H9 (cell line): ENCODE results near the gene ANKRD40. TPM values are rescaled to one million over a fixed set of nuclear protein-coding genes. Genes with fewer than 3 reads are reported as not detected.
A peak's percentile ranks its signal among the peaks of the same experiment; 100 is the strongest.

Experiments
- DNase-seq: peaks from one replicate; pipeline ENCODE4 v3.0.0-alpha.2; 2017
- H2AFZ ChIP-seq: one replicate; pipeline ENCODE4 v1.6.1; 2013; ENCODE audit warnings: mild to moderate bottlenecking, low read length, control low read depth, moderate library complexity
- H2AK5ac ChIP-seq: 2 replicates; pipeline ENCODE4 v1.6.1; 2013; ENCODE audit warnings: low read length, control low read depth, mixed read lengths; ENCODE audit not compliant: insufficient read length
- H2BK120ac ChIP-seq: one replicate; pipeline ENCODE4 v1.6.1; 2013; ENCODE audit warnings: low read depth, mild to moderate bottlenecking, low read length, control low read depth, inconsistent platforms; ENCODE audit not compliant: poor library complexity, severe bottlenecking
- H2BK12ac ChIP-seq: 2 replicates; pipeline ENCODE4 v1.6.1; 2013; ENCODE audit warnings: low read length, control low read depth, mixed read lengths, low read depth; ENCODE audit not compliant: insufficient read length
- H2BK15ac ChIP-seq: 2 replicates; pipeline ENCODE4 v1.6.1; 2013; ENCODE audit warnings: low read depth, low read length, control low read depth
- H2BK20ac ChIP-seq: one replicate; pipeline ENCODE4 v1.6.1; 2013; ENCODE audit warnings: low read depth, mild to moderate bottlenecking, low read length, control low read depth, inconsistent platforms; ENCODE audit not compliant: poor library complexity, severe bottlenecking
- H2BK5ac ChIP-seq: 2 replicates; pipeline ENCODE4 v1.6.1; 2013; ENCODE audit warnings: low read length, control low read depth, mixed read lengths; ENCODE audit not compliant: insufficient read length
- H3K14ac ChIP-seq: 2 replicates; pipeline ENCODE4 v1.6.1; 2013; ENCODE audit warnings: low read length, control low read depth; ENCODE audit not compliant: insufficient read depth
- H3K18ac ChIP-seq: 2 replicates; pipeline ENCODE4 v1.6.1; 2013; ENCODE audit warnings: low read depth, mild to moderate bottlenecking, mixed read lengths, low read length, control low read depth; ENCODE audit not compliant: insufficient read length
- H3K23ac ChIP-seq: 2 replicates; pipeline ENCODE4 v1.6.1; 2013; ENCODE audit warnings: low read length, control low read depth, mixed read lengths, low read depth; ENCODE audit not compliant: insufficient read length
- H3K23me2 ChIP-seq: 2 replicates; pipeline ENCODE4 v1.6.1; 2013; ENCODE audit warnings: low read depth, mild to moderate bottlenecking, mixed read lengths, low read length, control low read depth; ENCODE audit not compliant: insufficient read length, poor library complexity, severe bottlenecking
- H3K27ac ChIP-seq: 2 replicates; pipeline ENCODE4 v1.5.1; 2013; ENCODE audit warnings: low read length, control low read depth, mixed read lengths, low read depth; ENCODE audit not compliant: insufficient read length
- H3K27me3 ChIP-seq: 2 replicates; pipeline ENCODE4 v1.6.1; 2013; ENCODE audit warnings: low read length, control low read depth, inconsistent platforms; ENCODE audit not compliant: insufficient read depth
- H3K4ac ChIP-seq: 2 replicates; pipeline ENCODE4 v1.6.1; 2013; ENCODE audit warnings: low read depth, mild to moderate bottlenecking, control low read depth, inconsistent platforms, low read length, moderate library complexity
- H3K4me1 ChIP-seq: 2 replicates; pipeline ENCODE4 v1.6.1; 2013; ENCODE audit warnings: low read length, control low read depth, inconsistent platforms; ENCODE audit not compliant: insufficient read depth
- H3K4me2 ChIP-seq: 2 replicates; pipeline ENCODE4 v1.6.1; 2013; ENCODE audit warnings: low read length, control low read depth, mixed read lengths; ENCODE audit not compliant: insufficient read length, insufficient read depth
- H3K56ac ChIP-seq: 2 replicates; pipeline ENCODE4 v1.6.1; 2013; ENCODE audit warnings: low read depth, mild to moderate bottlenecking, mixed read lengths, low read length, control low read depth; ENCODE audit not compliant: insufficient read length
- H3K79me1 ChIP-seq: 2 replicates; pipeline ENCODE4 v1.6.1; 2013; ENCODE audit warnings: low read depth, mild to moderate bottlenecking, moderate library complexity, low read length, control low read depth, inconsistent platforms; ENCODE audit not compliant: insufficient read depth, poor library complexity, severe bottlenecking
- H3K79me2 ChIP-seq: 2 replicates; pipeline ENCODE4 v1.6.1; 2013; ENCODE audit warnings: low read length, control low read depth, inconsistent platforms; ENCODE audit not compliant: insufficient read depth
- H3K9ac ChIP-seq: 2 replicates; pipeline ENCODE4 v1.6.1; 2013; ENCODE audit warnings: low read length, control low read depth, mixed read lengths; ENCODE audit not compliant: insufficient read length; ENCODE audit errors: extremely low read depth
- H3K9me3 ChIP-seq: one replicate; pipeline ENCODE4 v1.6.1; 2013; ENCODE audit warnings: low read depth, low read length, inconsistent platforms; ENCODE audit not compliant: control insufficient read depth
- H3T11ph ChIP-seq: one replicate; pipeline ENCODE4 v1.6.1; 2013; ENCODE audit warnings: mild to moderate bottlenecking, low read length, control low read depth, inconsistent platforms
- H4K20me1 ChIP-seq: one replicate; pipeline ENCODE4 v1.6.1; 2013; ENCODE audit not compliant: control insufficient read depth, insufficient read length, insufficient read depth
- H4K5ac ChIP-seq: 2 replicates; pipeline ENCODE4 v1.6.1; 2013; ENCODE audit warnings: low read depth, mild to moderate bottlenecking, mixed read lengths, low read length, control low read depth; ENCODE audit not compliant: insufficient read length
- H4K8ac ChIP-seq: replicated peaks from 2 replicates; pipeline ENCODE4 v1.6.1; 2013; ENCODE audit warnings: low read length, control low read depth, mixed read lengths, low read depth; ENCODE audit not compliant: insufficient read length
- H4K91ac ChIP-seq: 2 replicates; pipeline ENCODE4 v1.6.1; 2013; ENCODE audit warnings: low read depth, mild to moderate bottlenecking, moderate library complexity, mixed read lengths, low read length, control low read depth; ENCODE audit not compliant: insufficient read length
- H3K27ac Mint-ChIP-seq, 3 experiments: 2 replicates in 2 of 3; 3 replicates in 1 of 3; pipeline ENCODE4 v1.8.0; 2020 to 2021; ENCODE audit warnings: mixed read lengths in 3 of 3, mild to moderate bottlenecking in 1 of 3, moderate library complexity in 1 of 3
- H3K27me3 Mint-ChIP-seq: 2 replicates; pipeline ENCODE4 v1.8.0; 2021; ENCODE audit warnings: low read depth, mild to moderate bottlenecking, moderate library complexity, mixed read lengths
- H3K36me3 Mint-ChIP-seq, 3 experiments: 2 replicates in 2 of 3; 3 replicates in 1 of 3; pipeline ENCODE4 v1.8.0; 2020 to 2021; ENCODE audit warnings: low read depth in 3 of 3, mixed read lengths in 3 of 3; ENCODE audit not compliant: insufficient read depth in 1 of 3
- H3K4me1 Mint-ChIP-seq, 2 experiments: 2 replicates each; pipeline ENCODE4 v1.8.0; 2020; ENCODE audit warnings: mixed read lengths in 2 of 2
- H3K4me3 Mint-ChIP-seq, 2 experiments: 2 replicates in 1 of 2; 3 replicates in 1 of 2; pipeline ENCODE4 v1.8.0; 2020 to 2021; ENCODE audit warnings: mild to moderate bottlenecking in 2 of 2, mixed read lengths in 2 of 2, moderate library complexity in 1 of 2
- H3K9me3 Mint-ChIP-seq, 2 experiments: 2 replicates in 1 of 2; 3 replicates in 1 of 2; pipeline ENCODE4 v1.8.0; 2020; ENCODE audit warnings: mild to moderate bottlenecking in 2 of 2, mixed read lengths in 2 of 2, moderate library complexity in 1 of 2
- WGBS: extraction: QIAGEN DNeasy Blood & Tissue Kit; methylation state at CpG from one replicate; pipeline ENCODE4 v1.1.7; 2013; ENCODE audit warnings: missing lambda C conversion rate, low lambda C conversion rate, mixed read lengths; ENCODE audit not compliant: insufficient read length; ENCODE audit errors: extremely low coverage; 5-methylcytosine and 5-hydroxymethylcytosine counted together
- total RNA-seq: library from RNA; stranded (reverse); gene quantifications from 2 replicates; pipeline ENCODE4 v1.2.1, GENCODE V29; 2021
- TF ChIP-seq, protein P1 (sequence below): fragments of 200-600 bp; sonication (generic); conservative IDR thresholded peaks from 3 replicates; pipeline ENCODE4 v1.8.0; 2021; ENCODE audit warnings: antibody characterized with exemption, mild to moderate bottlenecking

Gene ANKRD40
- total RNA-seq, 1 experiment from 2014 or later, result 54.3 TPM

DNA sequence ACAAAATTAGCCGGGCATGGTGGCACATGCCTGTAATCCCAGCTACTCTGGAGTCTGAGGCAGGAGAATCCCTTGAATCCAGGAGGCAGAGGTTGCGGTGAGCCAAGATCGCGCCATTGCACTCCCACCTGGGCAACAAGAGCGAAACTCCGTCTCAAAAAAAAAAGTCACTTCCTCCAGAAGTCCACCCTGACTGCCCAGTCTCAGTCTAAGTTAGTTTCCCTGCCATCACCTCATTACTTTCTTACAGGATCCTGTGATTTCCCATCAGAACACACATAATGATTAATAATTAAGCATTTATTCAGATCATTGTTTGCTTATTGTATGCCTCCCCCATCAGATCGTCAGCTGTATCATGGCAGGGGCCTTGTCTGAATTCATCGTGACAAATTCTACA, 41.4 kb downstream of the ANKRD40 start:
- Histone ChIP-seq H2BK15ac (no peak overlapping the region), H3K4ac (no peak overlapping the region), H3K79me2 (no peaks in the 10 kb centered on the region), H4K20me1 (no peaks in the 10 kb centered on the region), H3K27ac (no peak overlapping the region), H3K4me2 (no peak overlapping the region), H2BK5ac (no peak overlapping the region), H2BK12ac (no peak overlapping the region), H2AK5ac (no peak overlapping the region), H4K8ac (no peak overlapping the region), H2AFZ (no peak overlapping the region), H3K9me3 (no peaks in the 10 kb centered on the region), H4K91ac (no peak overlapping the region), H3K27me3 (no peaks in the 10 kb centered on the region), H4K5ac (no peak overlapping the region), H3K23me2 (no peaks in the 10 kb centered on the region), H3K23ac (no peak overlapping the region), H2BK120ac (no peak overlapping the region), H2BK20ac (no peak overlapping the region), H3K9ac (no peak overlapping the region), H3K14ac (no peak overlapping the region), H3K56ac (no peak overlapping the region), H3K4me1 (peaks cover 6% of the 10 kb centered on the region; the same call in 1 of the 2 replicates), H3K79me1 (no peaks in the 10 kb centered on the region), H3K18ac (no peak overlapping the region), H3T11ph (no peak overlapping the region)
- TF ChIP-seq, protein P1, sequence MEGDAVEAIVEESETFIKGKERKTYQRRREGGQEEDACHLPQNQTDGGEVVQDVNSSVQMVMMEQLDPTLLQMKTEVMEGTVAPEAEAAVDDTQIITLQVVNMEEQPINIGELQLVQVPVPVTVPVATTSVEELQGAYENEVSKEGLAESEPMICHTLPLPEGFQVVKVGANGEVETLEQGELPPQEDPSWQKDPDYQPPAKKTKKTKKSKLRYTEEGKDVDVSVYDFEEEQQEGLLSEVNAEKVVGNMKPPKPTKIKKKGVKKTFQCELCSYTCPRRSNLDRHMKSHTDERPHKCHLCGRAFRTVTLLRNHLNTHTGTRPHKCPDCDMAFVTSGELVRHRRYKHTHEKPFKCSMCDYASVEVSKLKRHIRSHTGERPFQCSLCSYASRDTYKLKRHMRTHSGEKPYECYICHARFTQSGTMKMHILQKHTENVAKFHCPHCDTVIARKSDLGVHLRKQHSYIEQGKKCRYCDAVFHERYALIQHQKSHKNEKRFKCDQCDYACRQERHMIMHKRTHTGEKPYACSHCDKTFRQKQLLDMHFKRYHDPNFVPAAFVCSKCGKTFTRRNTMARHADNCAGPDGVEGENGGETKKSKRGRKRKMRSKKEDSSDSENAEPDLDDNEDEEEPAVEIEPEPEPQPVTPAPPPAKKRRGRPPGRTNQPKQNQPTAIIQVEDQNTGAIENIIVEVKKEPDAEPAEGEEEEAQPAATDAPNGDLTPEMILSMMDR, result no peak
- Mint-ChIP-seq H3K9me3 (no peaks in the 10 kb centered on the region), H3K36me3 (no peaks in the 10 kb centered on the region; a peak in 1 of 7 replicates), H3K4me3 (peak overlapping the region in 1 of 2 experiments; percentile 43; a peak in 1 of 5 replicates), H3K27ac (no peak overlapping the region), H3K4me1 (peaks cover 31 to 37% of the 10 kb centered on the region in 2 experiments), H3K27me3 (peaks cover 9% of the 10 kb centered on the region)
- WGBS, result no CpG with 5 or more reads among the region's 8 CpGs
- no peak for DNase-seq
